Measurements from ENCODE around the gene APLP1.

- TF ChIP-seq, protein P1, sequence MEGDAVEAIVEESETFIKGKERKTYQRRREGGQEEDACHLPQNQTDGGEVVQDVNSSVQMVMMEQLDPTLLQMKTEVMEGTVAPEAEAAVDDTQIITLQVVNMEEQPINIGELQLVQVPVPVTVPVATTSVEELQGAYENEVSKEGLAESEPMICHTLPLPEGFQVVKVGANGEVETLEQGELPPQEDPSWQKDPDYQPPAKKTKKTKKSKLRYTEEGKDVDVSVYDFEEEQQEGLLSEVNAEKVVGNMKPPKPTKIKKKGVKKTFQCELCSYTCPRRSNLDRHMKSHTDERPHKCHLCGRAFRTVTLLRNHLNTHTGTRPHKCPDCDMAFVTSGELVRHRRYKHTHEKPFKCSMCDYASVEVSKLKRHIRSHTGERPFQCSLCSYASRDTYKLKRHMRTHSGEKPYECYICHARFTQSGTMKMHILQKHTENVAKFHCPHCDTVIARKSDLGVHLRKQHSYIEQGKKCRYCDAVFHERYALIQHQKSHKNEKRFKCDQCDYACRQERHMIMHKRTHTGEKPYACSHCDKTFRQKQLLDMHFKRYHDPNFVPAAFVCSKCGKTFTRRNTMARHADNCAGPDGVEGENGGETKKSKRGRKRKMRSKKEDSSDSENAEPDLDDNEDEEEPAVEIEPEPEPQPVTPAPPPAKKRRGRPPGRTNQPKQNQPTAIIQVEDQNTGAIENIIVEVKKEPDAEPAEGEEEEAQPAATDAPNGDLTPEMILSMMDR (IDR thresholded peaks at IDR 0.05): no peak
- TF ChIP-seq EP300 (IDR thresholded peaks at IDR 0.05): no peak
- no peak for TF ChIP-seq POLR2A (IDR thresholded peaks at IDR 0.05; ENCODE audit: low read depth)
Measured at GRCh38 chr19:35896643-35897040, 28.3 kb downstream of the APLP1 start.
